Hematopoietic multipotent progenitor cell treated with erythropoietin and hydrocortisone succinate and interleukin-3 and kit ligand, for 8 days (in vitro differentiated cells): ENCODE data around the gene NXPE2.
"Not testable (repeated sequence)": the region's sequence is repeated elsewhere in the genome, so short reads cannot be mapped to it uniquely, and the experiment has no call there.

Experiments used
- DNase-seq: peaks from one replicate; pipeline ENCODE4 v3.0.0-alpha.2; 2015

NXPE2 gene

DNA sequence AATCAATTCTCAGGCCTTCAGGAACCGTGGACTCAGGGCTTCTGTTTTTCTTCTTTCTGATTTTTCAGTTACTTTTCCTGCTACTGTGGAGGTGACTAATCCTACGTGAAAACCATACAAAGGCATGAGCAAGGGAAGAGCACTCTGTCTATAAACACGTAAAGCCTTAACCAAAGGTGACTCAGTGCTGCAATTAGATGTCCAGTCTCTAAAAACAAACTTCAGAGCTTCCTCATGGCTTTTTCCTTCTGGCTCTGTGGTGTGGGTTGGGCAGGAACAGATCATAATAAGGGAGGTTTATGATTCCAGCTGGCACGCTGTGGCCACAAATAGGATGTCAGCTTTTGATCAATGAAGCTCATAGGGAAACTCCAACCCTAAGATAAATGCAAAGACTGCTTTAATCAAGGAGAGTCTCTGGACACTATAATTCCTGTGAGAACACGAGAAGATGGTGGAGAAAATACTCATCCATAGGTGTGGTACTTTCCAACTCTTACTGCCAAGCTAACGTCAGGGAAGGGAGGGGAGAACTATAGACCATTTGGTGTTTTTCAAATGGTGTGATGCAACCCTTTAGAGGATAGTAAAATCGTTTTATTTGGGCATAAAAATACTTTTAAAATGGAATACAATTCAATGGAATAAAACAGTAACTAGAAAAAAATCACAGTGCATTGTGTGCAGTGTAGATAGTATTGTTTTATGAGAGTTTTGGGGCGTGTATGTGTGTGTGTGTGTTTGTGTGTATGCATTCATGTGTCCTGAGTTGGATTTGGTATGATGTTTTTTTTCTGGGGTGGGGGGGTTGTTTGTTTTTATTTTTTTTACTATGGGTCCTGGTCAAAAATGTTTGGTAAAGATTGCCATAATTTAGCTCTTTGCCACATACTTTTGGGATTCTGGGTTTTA lies at the start of gene NXPE2:
Gene NXPE2 (plus strand): TSS at position 403 of the 912 bp plus-strand sequence. CDS start 49 bp downstream, at position 452.
- no peak for DNase-seq

DNA sequence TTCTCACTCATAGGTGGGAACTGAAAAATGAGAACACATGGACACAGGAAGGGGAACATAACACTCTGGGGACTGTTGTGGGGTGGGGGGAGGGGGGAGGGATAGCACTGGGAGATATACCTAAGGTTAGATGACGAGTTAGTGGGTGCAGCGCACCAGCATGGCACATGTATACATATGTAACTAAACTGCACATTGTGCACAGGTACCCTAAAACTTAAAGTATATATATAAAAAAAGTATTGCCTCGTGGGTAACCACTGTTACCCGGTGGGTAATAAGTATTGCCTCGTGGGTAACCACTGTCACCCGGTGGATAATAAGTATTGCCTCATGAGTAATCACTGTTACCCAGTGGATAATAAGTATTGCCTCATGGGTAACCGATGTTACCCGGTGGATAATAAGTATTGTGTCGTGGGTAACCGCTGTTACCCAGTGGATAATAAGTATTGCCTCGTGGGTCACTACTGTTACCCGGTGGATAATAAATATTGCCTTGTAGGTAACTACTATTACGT lies 46.8 kb upstream of the NXPE2 start:
- peak; percentile 9 for DNase-seq

- DNase-seq: not testable (repeated sequence)
These were observed 38.9 kb upstream of the NXPE2 start for GRCh38 chr11:114639440-114639839.

DNA sequence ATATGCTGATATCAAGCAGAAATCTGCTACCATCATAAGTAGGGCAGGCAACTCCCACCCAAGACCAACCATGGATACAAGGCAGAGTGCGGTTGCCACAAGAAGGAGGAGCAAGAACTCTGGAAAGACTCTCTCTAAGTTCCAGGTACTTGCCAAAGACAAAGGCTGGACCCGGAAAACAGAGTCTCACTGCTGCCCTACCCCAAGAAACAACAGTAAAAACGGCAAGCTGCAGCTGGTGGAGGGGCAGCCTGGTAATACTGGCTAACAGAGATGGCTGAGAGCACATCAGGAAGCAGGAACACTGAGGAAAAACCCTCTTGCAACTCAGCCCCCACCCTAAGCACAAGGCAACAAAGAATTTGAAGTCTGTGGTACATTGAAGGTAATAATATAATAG lies 27.7 kb upstream of the NXPE2 start:
- DNase-seq: no peak

GRCh38 chr11:114651145-114651718 lies 27.1 kb upstream of the NXPE2 start:
- no peak for DNase-seq

DNA sequence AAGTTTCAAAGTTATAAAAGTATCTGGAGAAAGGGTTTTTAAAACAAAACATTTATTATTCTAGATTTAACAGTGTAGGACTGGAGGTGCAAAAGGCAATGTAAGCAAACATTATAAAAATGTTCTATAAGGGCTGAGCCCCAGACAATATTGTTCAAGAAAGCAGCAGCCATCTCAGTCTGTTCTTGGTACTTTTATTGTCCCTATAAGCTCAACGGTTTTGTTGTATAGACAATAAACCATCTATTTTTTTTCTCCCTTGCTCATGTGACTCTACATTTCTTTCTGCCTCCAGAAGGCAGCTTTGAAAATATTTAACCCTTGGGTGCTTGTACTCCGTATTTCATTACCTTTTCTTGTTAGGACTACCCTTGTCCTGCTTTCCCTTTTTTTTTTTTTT lies 25.2 kb upstream of the NXPE2 start:
- DNase-seq: no peak

- DNase-seq: no peak
These were observed 13.7 kb upstream of the NXPE2 start for GRCh38 chr11:114664641-114665040.

- no peak for DNase-seq
These were observed 11.6 kb upstream of the NXPE2 start for GRCh38 chr11:114666760-114667159.

- DNase-seq: no peak
These were observed 10.2 kb upstream of the NXPE2 start for GRCh38 chr11:114668109-114668508.

DNA sequence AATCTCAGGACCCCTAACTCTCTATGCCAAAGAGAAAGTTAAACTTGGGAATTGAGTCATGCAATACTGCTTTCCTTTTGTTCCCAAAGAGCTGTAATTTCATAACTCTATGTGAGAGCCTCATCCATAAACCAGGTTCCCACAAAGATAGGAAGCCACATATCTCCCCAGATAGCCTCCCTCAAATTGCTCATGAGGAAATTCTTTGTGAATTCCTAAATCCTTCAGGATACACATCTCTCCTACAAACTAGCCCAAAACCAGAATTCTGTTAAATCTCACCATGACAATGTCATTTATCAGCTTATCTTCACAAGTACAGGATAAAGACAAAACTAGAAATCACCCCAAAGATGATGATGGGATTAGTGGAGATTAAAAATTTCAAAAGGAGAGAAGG lies 4.7 kb upstream of the NXPE2 start:
- no peak for DNase-seq

- DNase-seq: no peak
These were observed 1.2 kb downstream of the NXPE2 start for GRCh38 chr11:114679505-114679904.

GRCh38 chr11:114683007-114683406 lies 4.7 kb downstream of the NXPE2 start:
- no peak for DNase-seq

GRCh38 chr11:114684636-114685035 lies 6.3 kb downstream of the NXPE2 start:
- no peak for DNase-seq

- no peak for DNase-seq
These were observed 6.8 kb downstream of the NXPE2 start for GRCh38 chr11:114685097-114685496.

GRCh38 chr11:114705280-114706024 lies 27.1 kb downstream of the NXPE2 start:
- no peak for DNase-seq

- no peak for DNase-seq
These were observed 31.6 kb downstream of the NXPE2 start for GRCh38 chr11:114709960-114710359.

GRCh38 chr11:114713756-114714155 lies 35.4 kb downstream of the NXPE2 start:
- DNase-seq: no peak

DNA sequence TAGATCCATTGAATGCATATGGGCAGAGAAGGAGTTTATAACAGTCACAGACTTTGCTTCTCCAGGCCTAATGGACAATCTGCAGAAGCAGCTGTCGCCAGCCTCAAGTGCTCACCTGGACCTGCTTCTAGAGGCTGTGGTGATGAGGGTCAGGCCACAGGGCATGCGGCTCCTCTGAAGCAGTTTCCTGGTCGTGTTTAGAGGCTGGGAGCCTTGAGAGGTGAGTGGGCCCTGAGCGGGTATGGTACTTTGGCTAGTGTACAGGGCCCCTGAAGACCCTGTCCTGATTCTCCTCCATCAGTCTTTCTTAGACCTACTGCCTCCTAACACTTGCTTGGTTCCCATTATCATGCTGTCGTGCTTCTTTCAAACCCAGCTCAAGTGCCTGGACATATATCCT lies 41.2 kb downstream of the NXPE2 start:
- no peak for DNase-seq

GRCh38 chr11:114724916-114725524 lies 46.7 kb downstream of the NXPE2 start:
- no peak for DNase-seq

GRCh38 chr11:114725623-114726022 lies 47.3 kb downstream of the NXPE2 start:
- no peak for DNase-seq

- DNase-seq: no peak
These were observed 58.5 kb downstream of the NXPE2 start for GRCh38 chr11:114736806-114737205.

GRCh38 chr11:114738954-114739353 lies 60.6 kb downstream of the NXPE2 start:
- peak; percentile 39 for DNase-seq

GRCh38 chr11:114745150-114745671 lies 66.9 kb downstream of the NXPE2 start:
- DNase-seq: no peak
